ENCODE data around the gene CMTM8.

- TF ChIP-seq CTCF (conservative IDR thresholded peaks at IDR 0.05; ENCODE audit: low read depth in 2 of 2) (no peak), EZH2 (IDR thresholded peaks at IDR 0.05; ENCODE audit: low read depth, unreplicated experiment) (no peak), NANOG (IDR thresholded peaks at IDR 0.05; ENCODE audit: borderline replicate concordance) (no peak), REST (IDR thresholded peaks at IDR 0.05; ENCODE audit: unreplicated experiment) (no peak), EZH2phosphoT487 (IDR thresholded peaks at IDR 0.05; ENCODE audit: unreplicated experiment) (no peak), JUNB (IDR thresholded peaks at IDR 0.05; ENCODE audit: unreplicated experiment) (no peak), POLR2AphosphoS5 (IDR thresholded peaks at IDR 0.05; ENCODE audit: low read depth) (no peak), ETS1 (IDR thresholded peaks at IDR 0.05) (no peak), ZNF331 (CRISPR knock-in tag; IDR thresholded peaks at IDR 0.05; ENCODE audit: low read depth) (no peak), CREB1 (CRISPR knock-in tag; IDR thresholded peaks at IDR 0.05; ENCODE audit: low read depth) (no peak), ZNF114 (CRISPR knock-in tag; IDR thresholded peaks at IDR 0.05) (no peak)
Measured at GRCh38 chr3:32215185-32215584, 23.3 kb upstream of the CMTM8 start.
